NB4 (cell line): ENCODE results near the gene KCNS3.

Experiments used
- CTCF ChIP-seq: IDR thresholded peaks from one replicate; pipeline ENCODE4 v1.5.1; 2012; ENCODE audit warnings: low read depth, low read length
- MAX ChIP-seq: IDR thresholded peaks from 2 replicates; pipeline ENCODE4 v1.6.1; 2011; ENCODE audit warnings: low read depth, low read length
- POLR2A ChIP-seq: IDR thresholded peaks from 2 replicates; pipeline ENCODE4 v1.6.1; 2011; ENCODE audit warnings: mild to moderate bottlenecking; ENCODE audit not compliant: insufficient read length; ENCODE audit errors: extremely low read depth

DNA sequence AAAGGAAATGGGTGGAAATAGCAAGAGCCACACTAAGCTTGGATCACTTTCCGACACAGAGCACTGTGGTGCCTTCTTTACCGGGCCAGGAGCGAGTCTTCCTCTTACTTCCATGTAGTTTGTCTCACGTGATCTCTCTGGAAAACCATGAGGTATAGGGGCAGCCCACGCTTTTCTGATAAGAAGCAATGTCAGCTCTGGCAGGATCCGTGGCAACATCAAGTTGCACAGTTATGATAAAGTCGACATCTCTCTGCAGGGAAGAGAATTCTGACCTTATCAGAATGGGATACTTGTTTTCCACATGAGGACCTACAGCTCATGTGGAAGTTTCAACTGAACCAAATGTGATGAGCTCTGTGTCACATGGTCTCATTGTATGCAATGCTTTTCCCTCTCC is 32.7 kb upstream of the KCNS3 start:
- TF ChIP-seq CTCF = no peak
- no peak for TF ChIP-seq POLR2A
- no peak for TF ChIP-seq MAX
